ENCODE measurements around the gene PPP1CA. TPM values are rescaled to one million over a fixed set of nuclear protein-coding genes. Genes with fewer than 3 reads are reported as not detected.

The PPP1CA gene
- polyA plus RNA-seq, 1 donor (not counting 4 experiments of a cell fraction or from before 2014, with no cell fraction given): 122 TPM

- no peaks in the 10 kb centered on the region for H4K20me1 ChIP-seq (ENCODE audit: control insufficient read depth, extremely low read depth, insufficient read depth, low read length)
- no peak overlapping the region for H3K27ac ChIP-seq (ENCODE audit: control insufficient read depth, insufficient read depth, low read length)
- H3K9me1 ChIP-seq (ENCODE audit: control insufficient read depth, extremely low read depth, insufficient read depth, low read length): no peaks in the 10 kb centered on the region
- no peaks in the 10 kb centered on the region for H3K9me3 ChIP-seq (ENCODE audit: control insufficient read depth, low read depth, low read length)
- no peak overlapping the region for H3K4me3 ChIP-seq (ENCODE audit: control insufficient read depth in 2 of 3, extremely low read depth in 1 of 3, insufficient read depth in 2 of 3, low read depth in 1 of 3, low read length in 3 of 3)
- TF ChIP-seq CTCF (optimal IDR thresholded peaks at IDR 0.05 in 1 of 3, IDR thresholded peaks at IDR 0.05 in 1 of 3, conservative IDR thresholded peaks at IDR 0.05 in 1 of 3; ENCODE audit: extremely low read depth in 1 of 3, insufficient read depth in 2 of 3, low read length in 3 of 3) (no peak), EZH2 (IDR thresholded peaks at IDR 0.05; ENCODE audit: low read length) (no peak)
- H3K4me2 ChIP-seq (ENCODE audit: control insufficient read depth, extremely low read depth, insufficient read depth, low read depth, low read length): no peak overlapping the region
- DNase-seq (ENCODE audit: low read depth, low spot score): no peak
- H3K27me3 ChIP-seq (ENCODE audit: control insufficient read depth, extremely low read depth, insufficient read depth, low read length): peaks cover 12% of the 10 kb centered on the region
- H3K9ac ChIP-seq (ENCODE audit: control insufficient read depth, extremely low read depth, insufficient read depth, low read length): no peak overlapping the region
- FAIRE-seq: no peak
- H3K36me3 ChIP-seq (ENCODE audit: control insufficient read depth in 2 of 2, extremely low read depth in 1 of 2, insufficient read depth in 2 of 2, low read length in 2 of 2): no peaks in the 10 kb centered on the region
- dilution Hi-C loops (cut with MboI; ENCODE audit: extremely low pct_ligation_motif_present, low sequenced_read_pairs): no loop called here
- H3K4me1 ChIP-seq (ENCODE audit: control insufficient read depth, extremely low read depth, insufficient read depth, low read length): peaks cover 22% of the 10 kb centered on the region
- no peak overlapping the region for H2AFZ ChIP-seq (ENCODE audit: control insufficient read depth, low read length)
- H3K79me2 ChIP-seq (ENCODE audit: control insufficient read depth, insufficient read depth, low read length): no peaks in the 10 kb centered on the region
Measured at GRCh38 chr11:67419325-67420049, 17.8 kb upstream of the PPP1CA start.

- Histone ChIP-seq H3K9me3 (ENCODE audit: control insufficient read depth, low read depth, low read length) (no peaks in the 10 kb centered on the region), H3K9ac (ENCODE audit: control insufficient read depth, extremely low read depth, insufficient read depth, low read length) (no peak overlapping the region), H3K36me3 (ENCODE audit: control insufficient read depth in 2 of 2, extremely low read depth in 1 of 2, insufficient read depth in 2 of 2, low read length in 2 of 2) (no peaks in the 10 kb centered on the region), H3K4me3 (ENCODE audit: control insufficient read depth in 2 of 3, extremely low read depth in 1 of 3, insufficient read depth in 2 of 3, low read depth in 1 of 3, low read length in 3 of 3) (no peak overlapping the region), H3K27me3 (ENCODE audit: control insufficient read depth, extremely low read depth, insufficient read depth, low read length) (peaks cover 12% of the 10 kb centered on the region), H3K27ac (ENCODE audit: control insufficient read depth, insufficient read depth, low read length) (no peak overlapping the region), H2AFZ (ENCODE audit: control insufficient read depth, low read length) (no peak overlapping the region), H3K9me1 (ENCODE audit: control insufficient read depth, extremely low read depth, insufficient read depth, low read length) (no peaks in the 10 kb centered on the region), H3K4me1 (ENCODE audit: control insufficient read depth, extremely low read depth, insufficient read depth, low read length) (peaks cover 22% of the 10 kb centered on the region), H4K20me1 (ENCODE audit: control insufficient read depth, extremely low read depth, insufficient read depth, low read length) (no peaks in the 10 kb centered on the region), H3K4me2 (ENCODE audit: control insufficient read depth, extremely low read depth, insufficient read depth, low read depth, low read length) (no peak overlapping the region), H3K79me2 (ENCODE audit: control insufficient read depth, insufficient read depth, low read length) (no peaks in the 10 kb centered on the region)
- DNase-seq (ENCODE audit: low read depth, low spot score) (no peak), FAIRE-seq (no peak)
- TF ChIP-seq CTCF (optimal IDR thresholded peaks at IDR 0.05 in 1 of 3, IDR thresholded peaks at IDR 0.05 in 1 of 3, conservative IDR thresholded peaks at IDR 0.05 in 1 of 3; ENCODE audit: extremely low read depth in 1 of 3, insufficient read depth in 2 of 3, low read length in 3 of 3) (no peak), EZH2 (IDR thresholded peaks at IDR 0.05; ENCODE audit: low read length) (no peak)
- dilution Hi-C loops (cut with MboI; ENCODE audit: extremely low pct_ligation_motif_present, low sequenced_read_pairs): no loop called here
Measured at GRCh38 chr11:67418476-67419281, 17.0 kb upstream of the PPP1CA start.

All from keratinocyte (primary cell).